Nephron progenitor cell (in vitro differentiated cells): ENCODE results near the gene HSPA12B.

Experiments used
- DNase-seq: peaks from one replicate; pipeline ENCODE4 v3.0.0; 2021
- H3K27ac Mint-ChIP-seq: 2 replicates; pipeline ENCODE4 v1.8.0; 2021; ENCODE audit warnings: mild to moderate bottlenecking, moderate library complexity, mixed read lengths
- H3K27me3 Mint-ChIP-seq: 2 replicates; pipeline ENCODE4 v1.8.0; 2021; ENCODE audit warnings: mild to moderate bottlenecking, low read depth, mixed read lengths; ENCODE audit not compliant: poor library complexity
- H3K36me3 Mint-ChIP-seq: 2 replicates; pipeline ENCODE4 v1.8.0; 2021; ENCODE audit warnings: low read depth, mixed read lengths
- H3K4me1 Mint-ChIP-seq: 2 replicates; pipeline ENCODE4 v1.8.0; 2021; ENCODE audit warnings: mixed read lengths
- H3K4me3 Mint-ChIP-seq: 2 replicates; pipeline ENCODE4 v1.8.0; 2021; ENCODE audit warnings: mild to moderate bottlenecking, moderate library complexity, mixed read lengths
- H3K9me3 Mint-ChIP-seq: 2 replicates; pipeline ENCODE4 v1.8.0; 2021; ENCODE audit warnings: mild to moderate bottlenecking, moderate library complexity, mixed read lengths
- TF ChIP-seq, protein P1 (sequence below): fragments of 200-600 bp; sonication (generic); IDR thresholded peaks from 2 replicates; pipeline ENCODE4 v1.5.0; 2021; ENCODE audit warnings: antibody characterized with exemption

Gene HSPA12B

DNA sequence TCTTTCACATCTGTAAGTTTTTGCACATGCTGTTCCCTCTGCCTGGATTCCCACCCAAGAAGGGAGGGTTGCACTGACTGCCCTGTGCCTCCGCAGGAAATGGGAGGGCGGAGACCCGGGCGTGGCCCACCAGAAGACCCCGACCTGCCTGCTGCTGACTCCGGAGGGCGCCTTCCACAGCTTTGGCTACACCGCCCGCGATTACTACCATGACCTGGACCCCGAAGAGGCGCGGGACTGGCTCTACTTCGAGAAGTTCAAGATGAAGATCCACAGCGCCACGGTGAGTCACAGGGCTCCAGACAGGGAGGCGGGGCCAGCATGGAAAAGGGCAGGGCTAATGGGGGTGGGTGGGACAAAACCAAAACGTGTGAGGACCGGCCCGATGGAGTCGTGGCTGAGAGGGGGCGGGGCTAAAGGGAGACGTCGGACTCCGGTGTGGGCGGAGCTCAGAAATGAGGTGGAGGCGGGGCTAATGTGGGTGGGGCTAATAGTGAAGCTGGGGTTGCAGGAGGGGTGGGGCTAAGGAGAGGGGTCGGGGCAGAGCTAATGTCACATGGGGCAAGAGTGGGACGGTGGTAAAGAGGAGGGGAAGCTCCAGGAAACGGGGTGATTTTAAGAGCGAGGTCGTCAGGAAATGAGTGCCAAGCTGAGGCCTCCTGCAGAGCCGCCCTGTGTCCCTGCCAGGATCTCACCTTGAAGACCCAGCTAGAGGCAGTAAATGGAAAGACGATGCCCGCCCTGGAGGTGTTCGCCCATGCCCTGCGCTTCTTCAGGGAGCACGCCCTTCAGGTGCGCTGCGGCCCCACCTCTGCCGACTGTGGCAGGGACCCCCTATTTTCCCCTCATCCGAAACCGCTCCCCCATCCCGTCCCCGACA is 12.6 kb downstream of the HSPA12B start:
- Mint-ChIP-seq H3K27me3 (peaks cover 54% of the 10 kb centered on the region), H3K4me1 (peaks cover 18% of the 10 kb centered on the region), H3K36me3 (peaks cover 37% of the 10 kb centered on the region), H3K27ac (no peak overlapping the region), H3K9me3 (peaks cover 7% of the 10 kb centered on the region), H3K4me3 (peak overlapping the region; percentile 79)
- DNase-seq: peak; percentile 86
- TF ChIP-seq, protein P1, sequence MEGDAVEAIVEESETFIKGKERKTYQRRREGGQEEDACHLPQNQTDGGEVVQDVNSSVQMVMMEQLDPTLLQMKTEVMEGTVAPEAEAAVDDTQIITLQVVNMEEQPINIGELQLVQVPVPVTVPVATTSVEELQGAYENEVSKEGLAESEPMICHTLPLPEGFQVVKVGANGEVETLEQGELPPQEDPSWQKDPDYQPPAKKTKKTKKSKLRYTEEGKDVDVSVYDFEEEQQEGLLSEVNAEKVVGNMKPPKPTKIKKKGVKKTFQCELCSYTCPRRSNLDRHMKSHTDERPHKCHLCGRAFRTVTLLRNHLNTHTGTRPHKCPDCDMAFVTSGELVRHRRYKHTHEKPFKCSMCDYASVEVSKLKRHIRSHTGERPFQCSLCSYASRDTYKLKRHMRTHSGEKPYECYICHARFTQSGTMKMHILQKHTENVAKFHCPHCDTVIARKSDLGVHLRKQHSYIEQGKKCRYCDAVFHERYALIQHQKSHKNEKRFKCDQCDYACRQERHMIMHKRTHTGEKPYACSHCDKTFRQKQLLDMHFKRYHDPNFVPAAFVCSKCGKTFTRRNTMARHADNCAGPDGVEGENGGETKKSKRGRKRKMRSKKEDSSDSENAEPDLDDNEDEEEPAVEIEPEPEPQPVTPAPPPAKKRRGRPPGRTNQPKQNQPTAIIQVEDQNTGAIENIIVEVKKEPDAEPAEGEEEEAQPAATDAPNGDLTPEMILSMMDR: no peak

DNA sequence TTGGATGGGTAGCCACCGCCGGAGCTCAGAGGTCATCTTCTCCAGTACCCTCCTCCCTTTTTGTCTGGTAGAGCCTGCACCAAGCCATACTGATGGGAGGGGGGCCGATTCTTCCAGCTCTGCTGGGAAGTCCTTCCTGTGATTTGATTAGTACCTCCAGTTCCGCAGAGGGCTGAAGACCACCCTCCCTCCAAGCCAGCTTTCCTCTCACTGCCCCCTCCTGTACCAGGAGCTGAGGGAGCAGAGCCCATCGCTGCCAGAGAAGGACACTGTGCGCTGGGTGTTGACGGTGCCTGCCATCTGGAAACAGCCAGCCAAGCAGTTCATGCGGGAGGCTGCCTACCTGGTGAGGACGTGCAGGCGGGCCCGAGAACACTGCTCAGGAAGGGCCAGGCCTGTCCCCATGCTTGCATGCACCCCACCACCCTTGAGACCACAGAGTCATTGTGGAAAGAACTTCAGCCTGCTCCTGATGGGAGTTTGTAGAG is 13.2 kb downstream of the HSPA12B start:
- Mint-ChIP-seq H3K9me3 (peaks cover 7% of the 10 kb centered on the region), H3K27ac (no peak overlapping the region), H3K27me3 (peaks cover 61% of the 10 kb centered on the region), H3K4me1 (peaks cover 11% of the 10 kb centered on the region), H3K36me3 (peaks cover 40% of the 10 kb centered on the region), H3K4me3 (no peak overlapping the region)
- TF ChIP-seq, protein P1: no peak
- DNase-seq: no peak

DNA sequence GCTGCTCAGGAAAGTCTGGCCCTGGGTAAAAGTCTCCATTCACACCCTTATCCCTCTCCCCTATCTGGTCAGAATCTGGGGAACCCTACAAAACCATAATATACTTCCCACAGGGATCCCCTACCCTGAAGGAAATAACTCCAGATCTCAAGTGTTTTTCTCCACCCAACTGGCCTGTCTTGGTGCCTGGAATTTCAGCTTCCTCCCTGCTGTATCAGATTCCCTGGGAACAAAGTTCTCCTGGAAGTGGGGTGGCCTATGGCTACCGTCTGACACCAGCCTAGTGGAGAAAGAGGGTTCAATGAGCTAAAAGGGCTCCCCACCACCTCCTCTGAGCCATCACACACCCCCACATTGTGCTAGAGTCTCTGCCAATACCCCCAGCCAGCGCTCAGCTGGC is 15.0 kb downstream of the HSPA12B start:
- peaks cover 44% of the 10 kb centered on the region for H3K36me3 Mint-ChIP-seq
- TF ChIP-seq, protein P1: no peak
- H3K4me1 Mint-ChIP-seq: peaks cover 11% of the 10 kb centered on the region
- H3K27me3 Mint-ChIP-seq: peaks cover 78% of the 10 kb centered on the region
- H3K4me3 Mint-ChIP-seq: no peak overlapping the region
- DNase-seq: no peak
- H3K9me3 Mint-ChIP-seq: peaks cover 7% of the 10 kb centered on the region
- H3K27ac Mint-ChIP-seq: no peak overlapping the region

DNA sequence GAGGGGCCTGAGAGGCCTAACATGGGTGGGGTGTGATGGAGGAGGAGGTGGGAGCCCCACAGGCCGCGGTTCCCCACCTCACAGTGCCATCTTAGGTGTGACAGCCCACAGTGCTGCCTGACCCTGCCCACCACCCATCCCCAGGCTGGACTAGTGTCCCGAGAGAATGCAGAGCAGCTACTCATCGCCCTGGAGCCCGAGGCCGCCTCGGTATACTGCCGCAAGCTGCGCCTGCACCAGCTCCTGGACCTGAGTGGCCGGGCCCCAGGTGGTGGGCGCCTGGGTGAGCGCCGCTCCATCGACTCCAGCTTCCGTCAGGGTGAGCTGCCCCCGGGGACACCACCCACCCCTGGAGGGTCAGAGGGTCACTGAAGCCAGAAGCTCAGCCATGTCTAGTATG is 15.6 kb downstream of the HSPA12B start:
- TF ChIP-seq, protein P1: no peak
- Mint-ChIP-seq H3K9me3 (peaks cover 7% of the 10 kb centered on the region), H3K36me3 (peaks cover 44% of the 10 kb centered on the region), H3K4me3 (no peak overlapping the region), H3K4me1 (peaks cover 11% of the 10 kb centered on the region), H3K27me3 (peaks cover 81% of the 10 kb centered on the region), H3K27ac (no peak overlapping the region)
- DNase-seq: no peak

DNA sequence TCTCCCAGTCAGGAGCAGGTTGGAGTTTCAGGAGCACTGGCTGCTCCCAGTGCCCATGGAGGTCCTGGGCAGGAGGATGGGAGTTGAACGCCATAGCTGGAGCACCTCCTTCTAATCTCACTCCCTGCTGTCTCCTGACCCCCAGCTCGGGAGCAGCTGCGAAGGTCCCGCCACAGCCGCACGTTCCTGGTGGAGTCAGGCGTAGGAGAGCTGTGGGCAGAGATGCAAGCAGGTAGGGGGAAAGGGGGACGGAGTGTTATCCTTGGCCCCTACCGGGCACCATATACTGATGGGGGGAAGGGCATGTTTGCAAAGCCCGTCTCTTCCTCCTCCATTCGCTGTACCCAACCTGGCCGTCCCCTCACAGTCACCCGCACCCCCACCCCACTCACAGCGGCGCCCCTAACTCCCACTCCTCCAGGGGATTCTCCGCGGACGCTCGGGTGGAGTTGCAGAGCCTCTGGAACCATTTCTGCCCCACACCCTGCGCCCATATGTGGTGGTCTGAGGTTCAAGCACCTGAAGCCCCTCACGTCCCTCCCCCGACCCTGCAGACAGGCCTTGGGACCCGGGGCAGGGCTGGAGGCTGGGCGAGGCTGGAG is 16.7 kb downstream of the HSPA12B start:
- TF ChIP-seq, protein P1: no peak
- Mint-ChIP-seq H3K4me1 (peaks cover 11% of the 10 kb centered on the region), H3K27ac (no peak overlapping the region), H3K27me3 (peaks cover 74% of the 10 kb centered on the region), H3K9me3 (peaks cover 6% of the 10 kb centered on the region), H3K36me3 (peaks cover 37% of the 10 kb centered on the region), H3K4me3 (no peak overlapping the region)
- DNase-seq: no peak
